ENCODE data around the gene PANX2. TPM values are rescaled to one million over a fixed set of nuclear protein-coding genes. Genes with fewer than 3 reads are reported as not detected.

PANX2 gene
- total and polyA plus RNA-seq, 2 of the 13 experiments (the other 11 are each of a cell fraction or from before 2014, with no cell fraction given): 0.15 to 1.1 TPM

DNA sequence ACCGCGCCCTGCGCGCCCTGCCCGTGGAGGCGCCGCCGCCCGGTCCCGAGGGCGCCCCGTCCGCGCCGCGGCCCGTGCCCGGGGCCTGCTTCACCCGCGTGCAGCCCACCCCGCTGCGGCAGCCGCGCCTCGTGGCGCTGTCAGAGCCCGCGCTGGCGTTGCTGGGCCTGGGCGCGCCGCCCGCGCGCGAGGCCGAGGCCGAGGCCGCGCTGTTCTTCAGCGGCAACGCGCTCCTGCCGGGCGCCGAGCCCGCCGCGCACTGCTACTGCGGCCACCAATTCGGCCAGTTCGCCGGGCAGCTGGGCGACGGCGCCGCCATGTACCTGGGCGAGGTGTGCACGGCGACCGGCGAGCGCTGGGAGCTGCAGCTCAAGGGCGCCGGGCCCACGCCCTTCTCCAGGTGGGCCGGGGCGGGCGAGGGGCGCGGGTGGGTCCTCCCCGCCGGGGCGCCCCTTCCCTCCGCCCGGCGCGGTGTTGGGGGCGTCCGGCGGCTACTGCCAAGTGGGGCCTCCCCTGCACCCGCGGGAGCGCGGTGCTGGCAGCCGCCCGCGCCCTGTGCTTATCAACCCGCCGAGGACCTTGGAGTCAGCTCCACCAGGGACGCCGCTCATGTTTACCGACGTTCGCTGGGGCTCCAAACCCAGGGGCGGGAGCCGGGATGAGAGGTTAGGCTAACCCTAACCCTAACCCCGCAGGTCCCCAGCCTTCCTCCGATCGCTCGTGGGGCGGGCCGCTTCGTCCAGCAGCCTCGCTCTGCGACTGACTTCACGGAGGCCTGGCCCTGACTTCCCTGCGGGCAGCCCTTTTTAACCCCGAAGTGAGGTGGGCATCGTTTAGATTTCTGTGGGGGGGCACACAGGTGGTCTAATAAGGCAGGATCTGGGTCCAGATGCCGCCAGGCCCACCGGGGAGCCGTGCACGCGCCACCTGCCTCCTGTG, 30.9 kb downstream of the PANX2 start (continued):
- TF ChIP-seq, protein P1, sequence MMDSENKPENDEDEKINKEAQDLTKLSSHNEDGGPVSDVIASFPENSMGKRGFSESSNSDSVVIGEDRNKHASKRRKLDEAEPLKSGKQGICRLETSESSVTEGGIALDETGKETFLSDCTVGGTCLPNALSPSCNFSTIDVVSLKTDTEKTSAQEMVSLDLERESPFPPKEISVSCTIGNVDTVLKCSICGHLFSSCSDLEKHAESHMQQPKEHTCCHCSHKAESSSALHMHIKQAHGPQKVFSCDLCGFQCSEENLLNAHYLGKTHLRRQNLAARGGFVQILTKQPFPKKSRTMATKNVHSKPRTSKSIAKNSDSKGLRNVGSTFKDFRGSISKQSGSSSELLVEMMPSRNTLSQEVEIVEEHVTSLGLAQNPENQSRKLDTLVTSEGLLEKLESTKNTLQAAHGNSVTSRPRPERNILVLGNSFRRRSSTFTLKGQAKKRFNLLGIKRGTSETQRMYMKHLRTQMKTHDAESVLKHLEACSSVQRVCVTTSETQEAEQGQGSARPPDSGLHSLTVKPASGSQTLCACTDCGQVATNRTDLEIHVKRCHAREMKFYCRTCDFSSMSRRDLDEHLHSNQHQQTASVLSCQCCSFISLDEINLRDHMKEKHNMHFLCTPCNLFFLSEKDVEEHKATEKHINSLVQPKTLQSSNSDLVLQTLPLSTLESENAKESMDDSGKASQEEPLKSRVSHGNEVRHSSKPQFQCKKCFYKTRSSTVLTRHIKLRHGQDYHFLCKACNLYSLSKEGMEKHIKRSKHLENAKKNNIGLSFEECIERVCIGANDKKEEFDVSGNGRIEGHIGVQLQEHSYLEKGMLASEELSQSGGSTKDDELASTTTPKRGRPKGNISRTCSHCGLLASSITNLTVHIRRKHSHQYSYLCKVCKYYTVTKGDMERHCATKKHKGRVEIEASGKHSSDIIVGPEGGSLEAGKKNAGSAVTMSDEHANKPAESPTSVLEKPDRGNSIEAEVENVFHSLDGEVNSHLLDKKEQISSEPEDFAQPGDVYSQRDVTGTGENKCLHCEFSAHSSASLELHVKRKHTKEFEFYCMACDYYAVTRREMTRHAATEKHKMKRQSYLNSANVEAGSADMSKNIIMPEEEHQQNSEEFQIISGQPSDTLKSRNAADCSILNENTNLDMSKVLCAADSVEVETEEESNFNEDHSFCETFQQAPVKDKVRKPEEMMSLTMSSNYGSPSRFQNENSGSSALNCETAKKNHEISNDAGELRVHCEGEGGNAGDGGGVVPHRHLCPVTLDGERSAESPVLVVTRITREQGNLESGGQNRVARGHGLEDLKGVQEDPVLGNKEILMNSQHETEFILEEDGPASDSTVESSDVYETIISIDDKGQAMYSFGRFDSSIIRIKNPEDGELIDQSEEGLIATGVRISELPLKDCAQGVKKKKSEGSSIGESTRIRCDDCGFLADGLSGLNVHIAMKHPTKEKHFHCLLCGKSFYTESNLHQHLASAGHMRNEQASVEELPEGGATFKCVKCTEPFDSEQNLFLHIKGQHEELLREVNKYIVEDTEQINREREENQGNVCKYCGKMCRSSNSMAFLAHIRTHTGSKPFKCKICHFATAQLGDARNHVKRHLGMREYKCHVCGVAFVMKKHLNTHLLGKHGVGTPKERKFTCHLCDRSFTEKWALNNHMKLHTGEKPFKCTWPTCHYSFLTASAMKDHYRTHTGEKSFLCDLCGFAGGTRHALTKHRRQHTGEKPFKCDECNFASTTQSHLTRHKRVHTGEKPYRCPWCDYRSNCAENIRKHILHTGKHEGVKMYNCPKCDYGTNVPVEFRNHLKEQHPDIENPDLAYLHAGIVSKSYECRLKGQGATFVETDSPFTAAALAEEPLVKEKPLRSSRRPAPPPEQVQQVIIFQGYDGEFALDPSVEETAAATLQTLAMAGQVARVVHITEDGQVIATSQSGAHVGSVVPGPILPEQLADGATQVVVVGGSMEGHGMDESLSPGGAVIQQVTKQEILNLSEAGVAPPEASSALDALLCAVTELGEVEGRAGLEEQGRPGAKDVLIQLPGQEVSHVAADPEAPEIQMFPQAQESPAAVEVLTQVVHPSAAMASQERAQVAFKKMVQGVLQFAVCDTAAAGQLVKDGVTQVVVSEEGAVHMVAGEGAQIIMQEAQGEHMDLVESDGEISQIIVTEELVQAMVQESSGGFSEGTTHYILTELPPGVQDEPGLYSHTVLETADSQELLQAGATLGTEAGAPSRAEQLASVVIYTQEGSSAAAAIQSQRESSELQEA (CRISPR knock-in tag; IDR thresholded peaks at IDR 0.05; ENCODE audit: not compliant biosample characterization): no peak
- TF ChIP-seq, protein P2, sequence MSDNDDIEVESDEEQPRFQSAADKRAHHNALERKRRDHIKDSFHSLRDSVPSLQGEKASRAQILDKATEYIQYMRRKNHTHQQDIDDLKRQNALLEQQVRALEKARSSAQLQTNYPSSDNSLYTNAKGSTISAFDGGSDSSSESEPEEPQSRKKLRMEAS (IDR thresholded peaks at IDR 0.05): peak; percentile 31; the same call in 1 of the 2 replicates
- no peak for TF ChIP-seq ZNF256 (CRISPR knock-in tag; conservative IDR thresholded peaks at IDR 0.05)
- peak; percentile 22; the same call in 1 of the 2 replicates for TF ChIP-seq SIN3A (IDR thresholded peaks at IDR 0.05; ENCODE audit: borderline replicate concordance, low read depth, low read length)
- TF ChIP-seq, protein P3, sequence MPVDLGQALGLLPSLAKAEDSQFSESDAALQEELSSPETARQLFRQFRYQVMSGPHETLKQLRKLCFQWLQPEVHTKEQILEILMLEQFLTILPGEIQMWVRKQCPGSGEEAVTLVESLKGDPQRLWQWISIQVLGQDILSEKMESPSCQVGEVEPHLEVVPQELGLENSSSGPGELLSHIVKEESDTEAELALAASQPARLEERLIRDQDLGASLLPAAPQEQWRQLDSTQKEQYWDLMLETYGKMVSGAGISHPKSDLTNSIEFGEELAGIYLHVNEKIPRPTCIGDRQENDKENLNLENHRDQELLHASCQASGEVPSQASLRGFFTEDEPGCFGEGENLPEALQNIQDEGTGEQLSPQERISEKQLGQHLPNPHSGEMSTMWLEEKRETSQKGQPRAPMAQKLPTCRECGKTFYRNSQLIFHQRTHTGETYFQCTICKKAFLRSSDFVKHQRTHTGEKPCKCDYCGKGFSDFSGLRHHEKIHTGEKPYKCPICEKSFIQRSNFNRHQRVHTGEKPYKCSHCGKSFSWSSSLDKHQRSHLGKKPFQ (CRISPR knock-in tag; IDR thresholded peaks at IDR 0.05; ENCODE audit: insufficient replicate concordance): no peak
- no peak for TF ChIP-seq NFE2L2 (IDR thresholded peaks at IDR 0.05; ENCODE audit: low read length)
- TF ChIP-seq, protein P4, sequence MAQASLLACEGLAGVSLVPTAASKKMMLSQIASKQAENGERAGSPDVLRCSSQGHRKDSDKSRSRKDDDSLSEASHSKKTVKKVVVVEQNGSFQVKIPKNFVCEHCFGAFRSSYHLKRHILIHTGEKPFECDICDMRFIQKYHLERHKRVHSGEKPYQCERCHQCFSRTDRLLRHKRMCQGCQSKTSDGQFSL (CRISPR knock-in tag; IDR thresholded peaks at IDR 0.05): peak; percentile 57; the same call in 1 of the 2 replicates
- TF ChIP-seq MED1 (CRISPR knock-in tag; IDR thresholded peaks at IDR 0.05): 0 out of 2 replicates have a peak, but pooled peaks have one; percentile 2

Data from HepG2 (cell line).